ENCODE data around the gene TRAK1.
"Not testable (repeated sequence)": the region's sequence is repeated elsewhere in the genome, so short reads cannot be mapped to it uniquely, and the experiment has no call there.

The TRAK1 gene

GRCh38 chr3:42090973-42091731 is at the start of gene TRAK1:
TRAK1 (plus strand) TSS chr3:42091357; CDS start chr3:42091470, 113 bp downstream.
- DNase-seq = peak; percentile 62

- no peak for DNase-seq
These were observed 48.4 kb upstream of the TRAK1 start for GRCh38 chr3:42042747-42043098.

GRCh38 chr3:42043099-42043813 is 47.9 kb upstream of the TRAK1 start:
- DNase-seq = peak; percentile 89

GRCh38 chr3:42045708-42046243 is 45.4 kb upstream of the TRAK1 start:
- DNase-seq = no peak

GRCh38 chr3:42048526-42048925 is 42.6 kb upstream of the TRAK1 start:
- DNase-seq = not testable (repeated sequence)

GRCh38 chr3:42050126-42050525 is 41.0 kb upstream of the TRAK1 start:
- no peak for DNase-seq

GRCh38 chr3:42051384-42052131 is 39.6 kb upstream of the TRAK1 start:
- no peak for DNase-seq

- DNase-seq = no peak
These were observed 39.0 kb upstream of the TRAK1 start for GRCh38 chr3:42052132-42052483.

- DNase-seq = no peak
These were observed 38.4 kb upstream of the TRAK1 start for GRCh38 chr3:42052484-42053351.

- DNase-seq = no peak
These were observed 37.7 kb upstream of the TRAK1 start for GRCh38 chr3:42053476-42053875.

GRCh38 chr3:42055291-42055690 is 35.9 kb upstream of the TRAK1 start:
- DNase-seq = no peak

- DNase-seq = no peak
These were observed 34.3 kb upstream of the TRAK1 start for GRCh38 chr3:42056840-42057239.

GRCh38 chr3:42057561-42058211 is 33.5 kb upstream of the TRAK1 start:
- no peak for DNase-seq

GRCh38 chr3:42061025-42061712 is 30.0 kb upstream of the TRAK1 start:
- DNase-seq = no peak

GRCh38 chr3:42061713-42062380 is 29.3 kb upstream of the TRAK1 start:
- DNase-seq = peak; percentile 92

GRCh38 chr3:42062464-42062863 is 28.7 kb upstream of the TRAK1 start:
- no peak for DNase-seq

- DNase-seq = no peak
These were observed 27.3 kb upstream of the TRAK1 start for GRCh38 chr3:42063888-42064287.

GRCh38 chr3:42066516-42067181 is 24.5 kb upstream of the TRAK1 start:
- peak; percentile 75 for DNase-seq

GRCh38 chr3:42067326-42067725 is 23.8 kb upstream of the TRAK1 start:
- no peak for DNase-seq
